Ramos (cell line): ENCODE measurements around the gene MRC2.
"Not testable (repeated sequence)": the region's sequence is repeated elsewhere in the genome, so short reads cannot be mapped to it uniquely, and the experiment has no call there.

Experiments used
- in situ Hi-C: fragments of 300-500 bp; cut with MboI; formaldehyde crosslinking; loops from one replicate; pipeline ENCODE4 v1.14.3; 2022; ENCODE audit warnings: low sequenced_read_pairs; ENCODE audit not compliant: unreplicated experiment

The MRC2 gene

GRCh38 chr17:62627219-62627903 lies at the start of gene MRC2:
MRC2 (plus strand) TSS chr17:62627670; CDS start chr17:62627803, 133 bp downstream.
- in situ Hi-C loops: no loop called here

GRCh38 chr17:62578757-62579487 lies 48.5 kb upstream of the MRC2 start:
- in situ Hi-C loops: no loop called here

GRCh38 chr17:62580947-62581346 lies 46.5 kb upstream of the MRC2 start:
- in situ Hi-C loops: no loop called here

GRCh38 chr17:62581764-62582163 lies 45.7 kb upstream of the MRC2 start:
- in situ Hi-C loops: no loop called here

- in situ Hi-C loops: no loop called here
Measured at GRCh38 chr17:62587554-62587953, 39.9 kb upstream of the MRC2 start.

- in situ Hi-C loops: no loop called here
Measured at GRCh38 chr17:62588109-62588508, 39.4 kb upstream of the MRC2 start.

- in situ Hi-C loops: no loop called here
Measured at GRCh38 chr17:62591333-62591732, 36.1 kb upstream of the MRC2 start.

- in situ Hi-C loops: not testable (repeated sequence)
Measured at GRCh38 chr17:62591822-62592221, 35.6 kb upstream of the MRC2 start.

GRCh38 chr17:62592341-62593099 lies 35.0 kb upstream of the MRC2 start:
- in situ Hi-C loops: no loop called here

- in situ Hi-C loops: no loop called here
Measured at GRCh38 chr17:62595484-62595883, 32.0 kb upstream of the MRC2 start.

GRCh38 chr17:62596662-62597061 lies 30.8 kb upstream of the MRC2 start:
- in situ Hi-C loops: no loop called here

- in situ Hi-C loops: no loop called here
Measured at GRCh38 chr17:62597150-62597549, 30.3 kb upstream of the MRC2 start.

GRCh38 chr17:62597920-62598319 lies 29.6 kb upstream of the MRC2 start:
- in situ Hi-C loops: no loop called here

- in situ Hi-C loops: no loop called here
Measured at GRCh38 chr17:62599964-62600657, 27.4 kb upstream of the MRC2 start.

- in situ Hi-C loops: no loop called here
Measured at GRCh38 chr17:62600805-62601204, 26.7 kb upstream of the MRC2 start.

- in situ Hi-C loops: no loop called here
Measured at GRCh38 chr17:62601471-62601870, 26.0 kb upstream of the MRC2 start.

- in situ Hi-C loops: not testable (repeated sequence)
Measured at GRCh38 chr17:62603783-62604182, 23.7 kb upstream of the MRC2 start.

GRCh38 chr17:62605588-62605987 lies 21.9 kb upstream of the MRC2 start:
- in situ Hi-C loops: no loop called here

- in situ Hi-C loops: no loop called here
Measured at GRCh38 chr17:62611292-62611691, 16.2 kb upstream of the MRC2 start.

- in situ Hi-C loops: no loop called here
Measured at GRCh38 chr17:62611728-62612127, 15.7 kb upstream of the MRC2 start.

GRCh38 chr17:62612289-62612688 lies 15.2 kb upstream of the MRC2 start:
- in situ Hi-C loops: not testable (repeated sequence)
